H1 (cell line): ENCODE data around the gene MMP3. TPM values are rescaled to one million over a fixed set of nuclear protein-coding genes. Genes with fewer than 3 reads are reported as not detected.

ENCODE experiments used
- CEBPB ChIP-seq: IDR thresholded peaks from 2 replicates; pipeline ENCODE4 v1.6.1; 2012; ENCODE audit warnings: low read depth, low read length
- NRF1 ChIP-seq: IDR thresholded peaks from 2 replicates; pipeline ENCODE4 v1.6.1; 2011; ENCODE audit warnings: mild to moderate bottlenecking, low read depth, low read length, improper control_type of control experiment
- RAD21 ChIP-seq, 2 experiments: IDR thresholded peaks in 1 of 2; conservative IDR thresholded peaks in 1 of 2; 2 replicates each; pipeline ENCODE4 v1.6.1; 2011; ENCODE audit warnings: low read depth in 2 of 2, low read length in 2 of 2, improper control_type of control experiment in 1 of 2, inconsistent platforms in 1 of 2, mild to moderate bottlenecking in 1 of 2, moderate library complexity in 1 of 2
- polyA plus RNA-seq, 7 experiments: library from polyadenylated mRNA; depleted of rRNA in 3 of 7; stranded (reverse) in 5 of 7; unstranded in 2 of 7; fragments of >200 nt in 5 of 7; fragments of 200-250 nt in 2 of 7; gene quantifications; 1 replicate in 5 of 7; 2 replicates in 1 of 7; 4 replicates in 1 of 7; pipeline versions ENCODE4 v1.2.1 to v1.2.3, GENCODE V29; 2011 to 2013; ENCODE audit warnings: missing spikeins in 2 of 7, mixed read lengths in 2 of 7
- total RNA-seq: library from RNA; stranded (reverse); fragmentation: NEBNext Ultra II Directional; extraction: Animal tissue kit (Norgen Biotek cat#: 25700); gene quantifications from 2 replicates; pipeline ENCODE4 v1.2.1, GENCODE V29; 2021

MMP3 gene
- total and polyA plus RNA-seq, 2 of the 8 experiments (the other 6 are each of a cell fraction or from before 2014, with no cell fraction given): not detected

GRCh38 chr11:102794382-102794781 lies 49.0 kb downstream of the MMP3 start (continued):
- no peak for TF ChIP-seq NRF1
- TF ChIP-seq RAD21 (IDR thresholded peaks at IDR 0.05 in 1 of 2, conservative IDR thresholded peaks at IDR 0.05 in 1 of 2; ENCODE audit: low read depth in 2 of 2, low read length in 2 of 2): peak; percentile 67 to 76
- TF ChIP-seq CEBPB: peak; percentile 37; the same call in 1 of the 2 replicates
